Measurements from ENCODE around the gene TFEB. TPM values are rescaled to one million over a fixed set of nuclear protein-coding genes. Genes with fewer than 3 reads are reported as not detected.

Gene TFEB
- polyA plus RNA-seq, 3 donors, result 5.5 to 9.8 (median 9.6) TPM

- DNase-seq (ENCODE audit: extremely low read depth in 1 of 11, low read depth in 9 of 11, low spot score in 4 of 11), result no peak
These were observed 19.5 kb downstream of the TFEB start for GRCh38 chr6:41715795-41716515.

- DNase-seq (ENCODE audit: extremely low read depth in 1 of 11, low read depth in 9 of 11, low spot score in 4 of 11), result no peak
These were observed 20.7 kb downstream of the TFEB start for GRCh38 chr6:41714556-41715273.

GRCh38 chr6:41713650-41714291 lies 21.6 kb downstream of the TFEB start:
- no peak for DNase-seq (ENCODE audit: extremely low read depth in 1 of 11, low read depth in 9 of 11, low spot score in 4 of 11)

DNA sequence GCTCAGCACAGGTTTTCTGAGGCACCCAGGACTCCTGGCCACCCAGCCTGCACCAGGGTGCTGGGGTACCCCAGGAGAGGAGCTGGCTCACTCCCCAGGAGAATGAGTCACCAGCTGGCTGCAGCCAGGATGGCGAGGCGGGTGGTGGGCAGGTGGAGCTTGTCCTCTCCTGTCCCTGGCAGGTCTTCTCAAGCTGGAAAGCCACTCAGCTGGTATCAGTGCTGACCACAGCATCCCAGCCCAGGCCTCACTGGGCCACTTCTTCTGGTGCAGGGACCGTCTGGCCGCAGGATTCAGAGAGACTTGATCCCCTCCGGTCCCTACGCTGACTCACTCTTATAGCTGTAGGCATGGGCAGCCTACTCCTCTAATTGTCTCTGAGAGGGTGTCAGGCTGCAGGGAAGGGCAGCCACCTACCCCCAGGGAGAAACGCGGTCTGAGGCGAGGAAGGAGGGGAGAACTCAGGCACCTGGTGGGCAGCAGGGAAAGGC lies 22.2 kb downstream of the TFEB start:
- DNase-seq (ENCODE audit: extremely low read depth in 1 of 11, low read depth in 9 of 11, low spot score in 4 of 11), result no peak

- DNase-seq (ENCODE audit: extremely low read depth in 1 of 11, low read depth in 9 of 11, low spot score in 4 of 11), result no peak
These were observed 22.7 kb downstream of the TFEB start for GRCh38 chr6:41712651-41713103.

GRCh38 chr6:41711323-41712038 lies 23.9 kb downstream of the TFEB start:
- no peak for DNase-seq (ENCODE audit: extremely low read depth in 1 of 11, low read depth in 9 of 11, low spot score in 4 of 11)

DNA sequence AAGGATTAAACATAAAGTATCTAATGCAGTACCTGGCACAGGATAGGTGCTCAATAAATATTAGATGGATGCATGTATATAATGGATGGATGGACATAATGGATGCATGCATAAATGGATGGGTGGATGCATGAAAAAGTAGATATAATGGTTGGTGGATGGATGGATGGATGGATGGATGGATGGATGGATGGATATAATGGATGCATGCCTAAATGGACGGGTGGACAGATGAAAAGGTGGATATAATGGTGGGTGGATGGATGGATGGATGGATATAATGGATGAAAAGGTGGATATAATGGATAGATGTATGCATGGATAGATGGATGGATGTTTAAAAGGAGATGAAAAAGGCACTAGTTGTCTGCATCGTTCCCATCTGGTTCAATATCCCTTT lies 26.0 kb downstream of the TFEB start:
- no peak for DNase-seq (ENCODE audit: extremely low read depth in 1 of 11, low read depth in 9 of 11, low spot score in 4 of 11)

- DNase-seq (ENCODE audit: extremely low read depth in 1 of 11, low read depth in 9 of 11, low spot score in 4 of 11), result no peak
These were observed 26.6 kb downstream of the TFEB start for GRCh38 chr6:41708856-41709255.

GRCh38 chr6:41707565-41708200 lies 27.7 kb downstream of the TFEB start:
- no peak for DNase-seq (ENCODE audit: extremely low read depth in 1 of 11, low read depth in 9 of 11, low spot score in 4 of 11)

GRCh38 chr6:41706876-41707564 lies 28.4 kb downstream of the TFEB start:
- DNase-seq (ENCODE audit: extremely low read depth in 1 of 11, low read depth in 9 of 11, low spot score in 4 of 11), result no peak

DNA sequence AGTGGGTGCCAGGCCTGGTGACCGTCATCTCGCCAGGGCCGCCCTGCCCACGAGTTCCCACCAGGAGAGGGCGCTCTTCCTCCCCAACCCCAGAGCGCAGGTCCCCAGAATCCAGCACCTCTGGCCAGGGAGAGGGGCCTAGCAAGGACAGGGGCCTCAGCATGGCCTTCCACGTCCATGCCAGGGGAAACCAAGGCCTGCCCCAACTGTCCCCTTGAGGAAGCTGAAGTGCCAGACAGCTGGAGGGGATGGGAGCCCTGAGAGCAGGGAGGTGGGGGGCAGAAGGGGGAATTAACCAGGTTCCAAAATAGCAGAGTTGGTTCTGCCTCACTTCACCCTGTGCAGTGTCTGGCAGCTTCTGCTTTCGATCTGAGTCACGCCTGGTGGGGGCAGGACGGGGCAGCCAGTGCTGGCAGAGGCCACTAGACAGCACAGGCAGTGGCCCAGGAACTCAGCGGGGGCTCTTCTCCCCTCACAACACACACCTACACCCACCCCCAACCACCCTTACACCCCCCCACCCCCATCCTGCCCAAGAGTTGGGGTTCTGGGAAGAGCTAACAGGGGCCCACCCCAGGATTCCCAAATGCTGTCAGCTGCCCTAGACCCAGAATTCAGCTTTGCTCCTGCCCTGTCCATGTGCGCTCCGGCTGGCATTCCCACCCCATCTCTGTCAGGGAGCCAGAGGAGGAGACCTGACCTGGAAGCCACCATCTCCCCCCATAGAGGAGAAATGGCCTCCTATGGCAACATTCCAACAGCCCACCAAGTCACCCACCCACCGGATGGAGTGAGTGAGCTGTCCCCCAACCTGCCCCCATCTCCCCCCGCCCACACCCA lies 29.2 kb downstream of the TFEB start:
- DNase-seq (ENCODE audit: extremely low read depth in 1 of 11, low read depth in 9 of 11, low spot score in 4 of 11), result no peak

- no peak for DNase-seq (ENCODE audit: extremely low read depth in 1 of 11, low read depth in 9 of 11, low spot score in 4 of 11)
These were observed 30.0 kb downstream of the TFEB start for GRCh38 chr6:41705311-41705995.

- no peak for DNase-seq (ENCODE audit: extremely low read depth in 1 of 11, low read depth in 9 of 11, low spot score in 4 of 11)
These were observed 30.6 kb downstream of the TFEB start for GRCh38 chr6:41704656-41705310.

- no peak for DNase-seq (ENCODE audit: extremely low read depth in 1 of 11, low read depth in 9 of 11, low spot score in 4 of 11)
These were observed 31.4 kb downstream of the TFEB start for GRCh38 chr6:41704028-41704427.

DNA sequence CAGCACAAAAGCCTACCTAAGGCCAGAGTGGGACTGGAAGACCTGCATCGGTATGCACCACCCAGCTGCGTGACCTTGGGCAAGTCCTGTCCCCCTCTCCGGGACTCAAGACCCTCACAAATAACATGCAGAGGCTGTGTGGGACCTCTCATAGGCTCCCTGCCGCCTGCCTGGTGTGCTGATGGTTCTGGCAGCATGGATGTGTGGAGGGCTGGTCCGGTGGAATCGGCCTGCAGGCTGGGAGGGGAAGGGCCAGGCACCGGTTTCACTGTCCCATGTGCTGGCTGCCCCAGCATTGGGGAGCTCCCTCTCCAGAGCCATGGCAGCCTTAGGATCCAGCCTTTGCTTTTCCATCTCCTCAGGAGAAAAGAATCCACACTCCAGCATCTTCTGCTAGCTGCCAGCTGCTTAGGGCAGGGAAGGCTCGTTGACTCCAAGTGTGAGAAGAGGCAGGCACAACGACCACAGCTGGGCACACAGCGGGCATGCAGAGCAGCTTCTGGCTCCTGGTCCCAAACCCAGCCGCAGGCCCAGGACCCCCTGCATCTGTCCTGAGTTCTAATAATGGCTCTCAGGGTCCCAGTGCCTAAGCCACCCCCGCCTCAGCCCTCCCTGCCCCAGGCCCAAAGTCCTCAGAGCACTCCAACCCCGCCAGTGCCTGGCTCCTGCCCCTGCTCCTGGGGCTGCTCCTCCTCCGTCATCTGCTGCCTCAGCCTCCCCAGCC lies 32.5 kb downstream of the TFEB start:
- DNase-seq (ENCODE audit: extremely low read depth in 1 of 11, low read depth in 9 of 11, low spot score in 4 of 11), result no peak
